ENCODE measurements around the gene USP47.

Gene USP47

DNA sequence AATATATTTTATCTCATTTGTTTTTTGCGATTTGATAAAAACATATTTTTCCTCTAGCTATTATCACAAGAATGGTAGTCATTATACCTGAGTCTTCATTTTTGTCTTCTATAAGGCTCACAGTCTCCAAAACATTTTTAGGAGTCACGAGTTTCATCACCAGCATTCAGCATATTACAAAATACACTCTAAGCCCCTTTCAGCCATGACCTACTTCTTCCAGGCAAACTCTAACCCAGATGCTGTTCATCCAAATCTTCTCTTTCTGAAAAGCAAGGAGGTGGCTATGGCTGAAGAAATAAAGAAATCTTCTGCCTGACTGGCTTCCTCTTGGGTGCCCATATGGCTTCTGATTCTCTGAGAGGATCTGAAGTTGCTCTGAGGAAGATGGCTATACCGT is 35.7 kb upstream of the USP47 start:
- Histone ChIP-seq H3K27ac (no peak overlapping the region), H3K36me3 (no peaks in the 10 kb centered on the region), H3K27me3 (ENCODE audit: insufficient read depth, low read depth, severe bottlenecking) (no peaks in the 10 kb centered on the region), H3K4me3 (ENCODE audit: low read depth, low read length) (no peak overlapping the region), H3K9me3 (ENCODE audit: severe bottlenecking) (no peaks in the 10 kb centered on the region)
- TF ChIP-seq, protein P1, sequence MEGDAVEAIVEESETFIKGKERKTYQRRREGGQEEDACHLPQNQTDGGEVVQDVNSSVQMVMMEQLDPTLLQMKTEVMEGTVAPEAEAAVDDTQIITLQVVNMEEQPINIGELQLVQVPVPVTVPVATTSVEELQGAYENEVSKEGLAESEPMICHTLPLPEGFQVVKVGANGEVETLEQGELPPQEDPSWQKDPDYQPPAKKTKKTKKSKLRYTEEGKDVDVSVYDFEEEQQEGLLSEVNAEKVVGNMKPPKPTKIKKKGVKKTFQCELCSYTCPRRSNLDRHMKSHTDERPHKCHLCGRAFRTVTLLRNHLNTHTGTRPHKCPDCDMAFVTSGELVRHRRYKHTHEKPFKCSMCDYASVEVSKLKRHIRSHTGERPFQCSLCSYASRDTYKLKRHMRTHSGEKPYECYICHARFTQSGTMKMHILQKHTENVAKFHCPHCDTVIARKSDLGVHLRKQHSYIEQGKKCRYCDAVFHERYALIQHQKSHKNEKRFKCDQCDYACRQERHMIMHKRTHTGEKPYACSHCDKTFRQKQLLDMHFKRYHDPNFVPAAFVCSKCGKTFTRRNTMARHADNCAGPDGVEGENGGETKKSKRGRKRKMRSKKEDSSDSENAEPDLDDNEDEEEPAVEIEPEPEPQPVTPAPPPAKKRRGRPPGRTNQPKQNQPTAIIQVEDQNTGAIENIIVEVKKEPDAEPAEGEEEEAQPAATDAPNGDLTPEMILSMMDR (IDR thresholded peaks at IDR 0.05; ENCODE audit: low read depth, low read length) = no peak
- no peak for DNase-seq

DNA sequence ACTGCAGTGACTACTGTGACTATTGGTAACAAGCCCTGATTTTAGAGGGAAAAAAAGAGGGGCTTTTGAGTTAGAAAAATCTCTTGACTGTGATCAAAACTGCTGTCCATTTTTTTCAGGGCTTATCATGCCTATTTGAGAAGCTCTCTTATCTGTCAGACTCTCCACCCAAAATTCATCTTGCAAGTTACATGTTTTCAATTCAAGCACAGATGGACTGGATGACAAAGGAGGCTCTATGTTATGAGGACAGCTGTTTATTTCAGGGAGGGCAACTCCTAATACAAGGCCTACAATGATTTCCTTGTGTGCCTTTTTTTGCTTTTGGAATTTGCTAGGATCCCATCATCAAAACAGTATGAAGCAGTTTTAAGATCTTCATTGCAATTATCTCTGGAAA is 35.2 kb upstream of the USP47 start:
- Histone ChIP-seq H3K27me3 (ENCODE audit: insufficient read depth, low read depth, severe bottlenecking) (no peaks in the 10 kb centered on the region), H3K9me3 (ENCODE audit: severe bottlenecking) (no peaks in the 10 kb centered on the region), H3K4me3 (ENCODE audit: low read depth, low read length) (no peak overlapping the region), H3K36me3 (no peaks in the 10 kb centered on the region), H3K27ac (no peak overlapping the region)
- DNase-seq = no peak
- TF ChIP-seq, protein P1 (IDR thresholded peaks at IDR 0.05; ENCODE audit: low read depth, low read length) = no peak

DNA sequence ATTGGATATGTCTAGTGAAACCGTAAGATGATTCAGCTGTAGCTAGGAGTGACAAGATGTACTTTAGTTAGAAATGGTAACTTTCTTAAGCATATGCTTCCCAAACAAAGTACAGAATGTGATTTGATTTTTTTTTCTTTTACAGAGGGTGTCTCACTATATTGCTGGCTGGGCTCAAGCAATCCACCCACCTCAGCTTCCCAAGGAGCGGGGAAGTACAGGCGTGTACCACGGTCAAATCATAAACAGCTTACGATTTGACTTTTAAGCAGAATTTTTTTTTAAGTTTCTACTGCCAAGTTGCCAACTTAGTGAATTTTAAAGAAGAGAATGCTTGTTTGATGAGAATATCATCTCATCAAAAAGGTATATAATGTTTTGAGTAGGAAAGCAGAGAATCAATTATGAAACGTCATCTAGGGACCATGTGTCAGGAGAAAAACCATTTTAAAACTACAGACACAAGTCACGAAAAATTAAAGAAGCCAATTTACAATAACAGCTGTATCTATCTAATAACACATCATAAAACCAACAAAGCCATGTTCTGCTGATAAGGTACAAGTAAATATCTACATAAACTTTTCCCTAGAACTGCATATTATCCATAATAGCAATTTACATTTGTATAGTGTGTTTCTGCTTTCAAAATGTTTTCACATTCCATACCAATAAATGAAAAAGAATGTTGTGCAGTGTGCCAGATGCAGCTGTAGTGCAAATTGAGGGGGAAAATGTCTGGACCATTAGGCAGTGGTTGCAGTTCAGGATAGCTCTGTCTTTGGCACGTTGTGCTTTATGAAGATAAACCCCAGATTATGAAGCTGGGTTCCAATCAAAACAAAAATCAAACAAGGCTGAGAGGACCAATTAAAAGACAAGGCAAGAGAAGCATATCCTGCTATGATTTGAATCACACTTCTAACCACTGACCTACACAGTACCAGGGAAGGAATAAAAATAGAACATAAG is 33.7 kb upstream of the USP47 start:
- TF ChIP-seq, protein P1 (IDR thresholded peaks at IDR 0.05; ENCODE audit: low read depth, low read length) = no peak
- H3K4me3 ChIP-seq (ENCODE audit: low read depth, low read length) = no peak overlapping the region
- H3K27me3 ChIP-seq (ENCODE audit: insufficient read depth, low read depth, severe bottlenecking) = no peaks in the 10 kb centered on the region
- no peaks in the 10 kb centered on the region for H3K36me3 ChIP-seq
- no peaks in the 10 kb centered on the region for H3K9me3 ChIP-seq (ENCODE audit: severe bottlenecking)
- no peak overlapping the region for H3K27ac ChIP-seq
- DNase-seq = no peak

DNA sequence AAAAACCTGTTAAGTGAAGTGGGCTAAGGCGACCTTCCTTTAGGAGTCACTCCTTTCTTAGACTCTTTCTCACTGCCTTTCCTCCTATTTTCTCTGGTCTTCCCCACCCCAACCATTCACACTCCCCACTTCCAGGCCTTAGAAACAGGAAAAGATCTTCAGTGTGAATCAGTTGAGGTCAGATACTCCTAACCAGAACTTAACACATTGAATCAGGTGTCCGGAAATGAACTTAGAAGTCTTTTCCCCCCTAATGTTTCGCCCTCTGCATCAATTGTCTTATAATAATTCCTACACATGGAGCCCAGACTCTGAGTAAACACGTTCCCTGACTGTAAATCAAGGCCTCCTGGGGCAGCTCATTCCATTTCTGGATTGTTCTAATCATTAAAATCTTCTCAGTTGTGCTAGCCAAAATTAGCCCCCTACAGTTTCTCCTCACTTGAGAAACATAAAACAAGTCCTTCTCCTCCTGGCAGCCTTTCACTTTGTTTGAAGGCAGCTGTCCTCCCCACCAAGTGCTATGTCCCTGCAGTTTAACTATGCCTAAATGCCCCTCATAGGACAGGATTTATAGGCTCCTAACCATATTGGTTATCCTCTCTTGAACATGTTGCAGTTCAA is 32.7 kb upstream of the USP47 start:
- Histone ChIP-seq H3K27me3 (ENCODE audit: insufficient read depth, low read depth, severe bottlenecking) (no peaks in the 10 kb centered on the region), H3K36me3 (no peaks in the 10 kb centered on the region), H3K4me3 (ENCODE audit: low read depth, low read length) (no peak overlapping the region), H3K9me3 (ENCODE audit: severe bottlenecking) (no peaks in the 10 kb centered on the region), H3K27ac (no peak overlapping the region)
- no peak for DNase-seq
- TF ChIP-seq, protein P1 (IDR thresholded peaks at IDR 0.05; ENCODE audit: low read depth, low read length) = no peak

DNA sequence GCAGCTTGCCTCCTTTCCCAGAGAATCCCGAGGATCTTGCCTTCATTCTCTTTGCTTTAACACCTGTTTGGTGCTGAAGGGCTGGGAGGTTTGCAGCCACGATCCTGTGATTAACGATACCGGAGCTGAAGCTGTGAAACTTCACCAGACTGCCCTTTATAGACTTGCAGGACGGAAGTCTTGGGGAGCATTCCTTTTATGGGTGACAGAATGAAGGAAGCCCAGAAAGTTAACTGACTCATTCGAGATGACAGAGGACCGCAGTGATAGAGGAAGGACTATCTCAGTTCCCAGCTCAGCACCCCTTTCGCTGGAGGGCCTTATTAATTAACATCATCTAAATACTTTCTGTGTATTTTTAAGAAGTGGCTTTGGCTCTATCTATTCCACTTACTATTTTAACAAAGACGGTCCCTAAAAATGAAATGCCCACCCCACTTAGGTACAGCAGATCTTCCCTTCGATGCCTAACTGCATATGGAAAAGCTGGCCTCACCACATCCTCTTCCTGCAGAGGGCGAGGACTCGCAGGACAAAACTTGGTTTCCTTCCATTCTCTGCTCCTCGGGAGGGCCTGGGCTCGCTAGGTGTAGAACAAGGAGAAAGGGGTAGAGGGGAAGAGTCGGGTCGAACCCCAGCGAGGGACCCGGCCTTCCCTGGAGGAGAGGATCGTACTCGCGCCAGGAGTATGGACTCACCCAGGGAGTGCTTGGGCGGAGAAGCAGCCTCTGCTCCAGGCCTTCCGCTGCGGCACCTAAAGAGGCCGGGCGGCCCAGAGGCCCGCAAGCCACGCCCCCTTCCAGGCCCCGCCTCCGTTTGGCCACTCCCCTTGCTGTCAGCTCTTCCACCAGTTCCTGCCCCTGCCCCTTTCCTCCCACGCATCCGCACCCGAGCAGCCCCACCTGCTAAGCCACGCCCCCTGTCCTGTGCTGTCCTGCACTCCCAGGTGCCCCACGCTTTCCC is 30.7 kb upstream of the USP47 start:
- TF ChIP-seq, protein P1 (IDR thresholded peaks at IDR 0.05; ENCODE audit: low read depth, low read length) = no peak
- no peaks in the 10 kb centered on the region for H3K9me3 ChIP-seq (ENCODE audit: severe bottlenecking)
- no peak overlapping the region for H3K27ac ChIP-seq
- H3K36me3 ChIP-seq = no peaks in the 10 kb centered on the region
- DNase-seq = no peak
- H3K27me3 ChIP-seq (ENCODE audit: insufficient read depth, low read depth, severe bottlenecking) = no peaks in the 10 kb centered on the region
- no peak overlapping the region for H3K4me3 ChIP-seq (ENCODE audit: low read depth, low read length)

All from WERI-Rb-1 (cell line).